B cell (primary cell): Measurements from ENCODE around the gene TENM3. TPM values are rescaled to one million over a fixed set of nuclear protein-coding genes. Genes with fewer than 3 reads are reported as not detected.

Source experiments
- ATAC-seq: fragments of 200-7000 bp; cut with Tn5 transposase; one replicate; pipeline ENCODE4 v1.10.0; 2021; ENCODE audit warnings: low read depth, mild to moderate bottlenecking, moderate number of reproducible peaks, moderate library complexity
- CTCF ChIA-PET: fragments of 350-600 bp; sonication (Branson Sonifier 250); formaldehyde crosslinking; loops from one replicate; lab custom pipeline; 2021; ENCODE audit warnings: antibody characterized with exemption, inconsistent platforms; lab: Charles Lee
- POLR2A ChIA-PET: fragments of 350-600 bp; sonication (Branson Sonifier 250); formaldehyde crosslinking; loops from one replicate; lab custom pipeline; 2021; ENCODE audit warnings: antibody characterized with exemption; lab: Charles Lee
- DNase-seq: peaks from one replicate; pipeline ENCODE4 v3.0.0; 2013
- H2AFZ ChIP-seq: 2 replicates; pipeline ENCODE4 v1.6.1; 2012; ENCODE audit warnings: mild to moderate bottlenecking, low read depth, low read length; ENCODE audit not compliant: insufficient read depth, poor library complexity, severe bottlenecking
- H3K27ac ChIP-seq, 2 donors: 1 replicate in 1 of 2; 2 replicates in 1 of 2; pipeline ENCODE4 v1.5.1; 2012 to 2013; ENCODE audit warnings: low read length in 2 of 2, mild to moderate bottlenecking in 2 of 2, moderate library complexity in 1 of 2
- H3K27me3 ChIP-seq, 4 experiments: fragments of 200-600 bp in 1 of 4; sonication (generic) in 1 of 4; replicated peaks in 1 of 4; 1 replicate in 2 of 4; 2 replicates in 2 of 4; pipeline versions ENCODE4 v1.6.1 to v1.7.0; 2013 to 2016; ENCODE audit warnings: low read length in 3 of 4, mild to moderate bottlenecking in 2 of 4, mixed read lengths in 1 of 4, moderate library complexity in 1 of 4; ENCODE audit not compliant: insufficient read depth in 4 of 4, control insufficient read depth in 3 of 4; ENCODE audit errors: control extremely low read depth in 1 of 4
- H3K36me3 ChIP-seq, 2 experiments: replicated peaks in 1 of 2; 1 replicate in 1 of 2; 2 replicates in 1 of 2; pipeline versions ENCODE4 v1.6.1 to v1.7.1; 2013; ENCODE audit warnings: low read length in 1 of 2; ENCODE audit not compliant: insufficient read depth in 2 of 2, control insufficient read depth in 1 of 2; ENCODE audit errors: control extremely low read depth in 1 of 2, extremely low read depth in 1 of 2
- H3K4me1 ChIP-seq, 2 donors: fragments of 200-600 bp in 1 of 2; sonication (generic) in 1 of 2; 1 replicate in 1 of 2; 2 replicates in 1 of 2; pipeline versions ENCODE4 v1.5.1 to v1.6.1; 2013 to 2017; ENCODE audit warnings: low read length in 2 of 2; ENCODE audit not compliant: control insufficient read depth in 2 of 2, insufficient read depth in 2 of 2
- H3K4me2 ChIP-seq: replicated peaks from 2 replicates; pipeline ENCODE3; 2012; ENCODE audit warnings: mild to moderate bottlenecking, low read depth, low read length; ENCODE audit not compliant: poor library complexity, severe bottlenecking
- H3K4me3 ChIP-seq, 5 experiments: fragments of 200-600 bp in 1 of 5; sonication (generic) in 1 of 5; 1 replicate in 3 of 5; 2 replicates in 2 of 5; pipeline versions ENCODE4 v1.5.1 to v1.7.0; 2011 to 2016; ENCODE audit warnings: low read length in 4 of 5, mild to moderate bottlenecking in 4 of 5, low read depth in 2 of 5, control low read depth in 1 of 5, moderate library complexity in 1 of 5; ENCODE audit not compliant: insufficient read depth in 1 of 5; ENCODE audit errors: control extremely low read depth in 1 of 5, extremely low read depth in 1 of 5
- H3K79me2 ChIP-seq: fragments of 200-600 bp; sonication (generic); one replicate; pipeline ENCODE4 v1.6.0; 2016; ENCODE audit warnings: low read length; ENCODE audit not compliant: control insufficient read depth, insufficient read depth
- H3K9ac ChIP-seq: fragments of 200-600 bp; sonication (generic); 2 replicates; pipeline ENCODE4 v1.6.1; 2017; ENCODE audit warnings: mild to moderate bottlenecking, low read length, moderate library complexity
- H3K9me3 ChIP-seq, 3 donors: one replicate each; pipeline versions ENCODE4 v1.6.1 to v1.7.1; 2013; ENCODE audit warnings: low read length in 2 of 3; ENCODE audit not compliant: control insufficient read depth in 2 of 3, insufficient read depth in 1 of 3; ENCODE audit errors: control extremely low read depth in 1 of 3
- H4K20me1 ChIP-seq: 2 replicates; pipeline ENCODE4 v1.6.0; 2012; ENCODE audit warnings: mild to moderate bottlenecking, low read length; ENCODE audit not compliant: insufficient read depth, control insufficient read depth, poor library complexity, severe bottlenecking
- H3K27ac Mint-ChIP-seq: one replicate; pipeline ENCODE4 v1.8.0; 2021; ENCODE audit warnings: mixed read lengths
- H3K27me3 Mint-ChIP-seq: one replicate; pipeline ENCODE4 v1.8.0; 2021; ENCODE audit warnings: mixed read lengths
- H3K4me1 Mint-ChIP-seq: one replicate; pipeline ENCODE4 v1.8.0; 2021; ENCODE audit warnings: mixed read lengths
- H3K4me3 Mint-ChIP-seq: one replicate; pipeline ENCODE4 v1.8.0; 2021; ENCODE audit warnings: mixed read lengths
- H3K9me3 Mint-ChIP-seq: one replicate; pipeline ENCODE4 v1.8.0; 2022; ENCODE audit warnings: mixed read lengths; ENCODE audit not compliant: insufficient read depth
- EZH2 ChIP-seq: IDR thresholded peaks from 2 replicates; pipeline ENCODE4 v1.6.1; 2012; ENCODE audit warnings: borderline replicate concordance, low read depth, mild to moderate bottlenecking, moderate library complexity, low read length; ENCODE audit not compliant: insufficient read depth, poor library complexity, severe bottlenecking
- WGBS: methylation state at CpG from one replicate; pipeline ENCODE4 v1.1.5; 2013; ENCODE audit warnings: missing lambda C conversion rate; ENCODE audit not compliant: insufficient coverage; 5-methylcytosine and 5-hydroxymethylcytosine counted together
- intact Hi-C: fragments of 100-400 bp; cut with micrococcal nuclease; formaldehyde crosslinking; loops from one replicate; pipeline ENCODE4 v1.10.0; 2022
- polyA plus RNA-seq: library from polyadenylated mRNA; depleted of rRNA; stranded (reverse); fragments of >200 nt; gene quantifications from 2 replicates; pipeline ENCODE4 v1.2.3, GENCODE V29; 2012
- total RNA-seq, 2 donors: library from RNA; stranded (reverse); fragments of 120-200 nt in 1 of 2; gene quantifications; 1 replicate in 1 of 2; 2 replicates in 1 of 2; pipeline versions ENCODE4 v1.2.3 to v1.2.4, GENCODE V29; 2013 to 2022
- TF ChIP-seq, protein P1 (sequence below): fragments of 200-600 bp; IDR thresholded peaks from one replicate; pipeline ENCODE4 v1.8.0; 2022; ENCODE audit warnings: antibody characterized with exemption, mild to moderate bottlenecking

TENM3 gene
- total and polyA plus RNA-seq, 2 donors (not counting 1 experiment from before 2014, with no cell fraction given) = not detected

DNA sequence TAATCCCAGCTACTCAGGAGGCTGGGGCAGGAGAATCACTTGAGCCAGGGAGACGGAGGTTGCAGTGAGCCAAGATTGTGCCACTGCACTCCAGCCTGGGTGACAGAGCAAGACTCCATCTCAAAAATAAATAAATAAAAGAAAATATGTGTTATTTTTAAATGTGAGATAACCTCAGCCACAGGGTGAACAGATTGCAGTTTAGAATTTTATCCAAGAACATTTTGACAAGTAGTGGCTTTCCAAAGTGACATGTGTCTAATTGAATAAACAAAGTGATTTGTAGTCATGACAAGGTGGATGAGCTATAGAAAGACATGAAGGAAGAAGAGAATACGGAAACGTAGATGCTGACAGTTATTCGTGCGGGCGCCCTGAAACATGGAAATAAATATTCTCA is 497.9 kb downstream of the TENM3 start:
- H3K9me3 ChIP-seq = no peaks in the 10 kb centered on the region
- ATAC-seq (no peak), DNase-seq (no peak)
- Mint-ChIP-seq H3K4me3 (no peak overlapping the region), H3K27ac (no peak overlapping the region), H3K27me3 (no peaks in the 10 kb centered on the region), H3K9me3 (no peaks in the 10 kb centered on the region), H3K4me1 (no peaks in the 10 kb centered on the region)
- no peaks in the 10 kb centered on the region for H3K4me1 ChIP-seq
- ChIA-PET POLR2A (no interaction called here), CTCF (no interaction called here)
- intact Hi-C loops = no loop called here
- no peaks in the 10 kb centered on the region for H3K27me3 ChIP-seq
- no peak overlapping the region for H3K4me3 ChIP-seq
- H2AFZ ChIP-seq = no peak overlapping the region
- no CpG with 5 or more reads among the region's 6 CpGs for WGBS
- no peak overlapping the region for H3K4me2 ChIP-seq
- H3K27ac ChIP-seq = no peak overlapping the region
- no peak overlapping the region for H3K9ac ChIP-seq
- H3K79me2 ChIP-seq = no peaks in the 10 kb centered on the region
- TF ChIP-seq, protein P1, sequence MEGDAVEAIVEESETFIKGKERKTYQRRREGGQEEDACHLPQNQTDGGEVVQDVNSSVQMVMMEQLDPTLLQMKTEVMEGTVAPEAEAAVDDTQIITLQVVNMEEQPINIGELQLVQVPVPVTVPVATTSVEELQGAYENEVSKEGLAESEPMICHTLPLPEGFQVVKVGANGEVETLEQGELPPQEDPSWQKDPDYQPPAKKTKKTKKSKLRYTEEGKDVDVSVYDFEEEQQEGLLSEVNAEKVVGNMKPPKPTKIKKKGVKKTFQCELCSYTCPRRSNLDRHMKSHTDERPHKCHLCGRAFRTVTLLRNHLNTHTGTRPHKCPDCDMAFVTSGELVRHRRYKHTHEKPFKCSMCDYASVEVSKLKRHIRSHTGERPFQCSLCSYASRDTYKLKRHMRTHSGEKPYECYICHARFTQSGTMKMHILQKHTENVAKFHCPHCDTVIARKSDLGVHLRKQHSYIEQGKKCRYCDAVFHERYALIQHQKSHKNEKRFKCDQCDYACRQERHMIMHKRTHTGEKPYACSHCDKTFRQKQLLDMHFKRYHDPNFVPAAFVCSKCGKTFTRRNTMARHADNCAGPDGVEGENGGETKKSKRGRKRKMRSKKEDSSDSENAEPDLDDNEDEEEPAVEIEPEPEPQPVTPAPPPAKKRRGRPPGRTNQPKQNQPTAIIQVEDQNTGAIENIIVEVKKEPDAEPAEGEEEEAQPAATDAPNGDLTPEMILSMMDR = no peak
- TF ChIP-seq EZH2 = no peak
- H3K36me3 ChIP-seq = no peaks in the 10 kb centered on the region
- no peaks in the 10 kb centered on the region for H4K20me1 ChIP-seq

DNA sequence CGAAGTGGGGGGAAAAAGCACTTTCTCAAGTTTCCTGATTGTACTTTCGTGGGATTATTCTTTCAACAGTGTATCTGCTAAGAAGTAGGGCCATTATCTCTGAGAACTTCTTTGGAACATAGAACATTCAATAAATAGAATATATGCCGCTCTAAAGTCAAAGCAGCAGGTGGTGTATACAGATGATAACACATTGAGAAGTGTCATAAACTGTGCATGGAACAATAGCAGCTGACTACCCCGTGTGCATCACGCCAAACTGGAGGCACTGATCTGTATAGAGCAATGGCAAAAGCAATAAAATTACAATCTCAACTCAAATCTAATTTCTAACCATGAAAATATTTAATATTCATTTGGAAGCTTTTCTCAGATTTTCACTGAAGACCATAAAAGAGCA is 498.7 kb downstream of the TENM3 start:
- Mint-ChIP-seq H3K9me3 (no peaks in the 10 kb centered on the region), H3K4me3 (no peak overlapping the region), H3K4me1 (no peaks in the 10 kb centered on the region), H3K27ac (no peak overlapping the region), H3K27me3 (no peaks in the 10 kb centered on the region)
- Histone ChIP-seq H3K9me3 (no peaks in the 10 kb centered on the region), H3K27ac (no peak overlapping the region), H4K20me1 (no peaks in the 10 kb centered on the region), H3K27me3 (no peaks in the 10 kb centered on the region), H3K79me2 (no peaks in the 10 kb centered on the region), H3K9ac (no peak overlapping the region), H3K4me2 (no peak overlapping the region), H3K4me3 (no peak overlapping the region), H3K36me3 (no peaks in the 10 kb centered on the region), H2AFZ (no peak overlapping the region), H3K4me1 (no peaks in the 10 kb centered on the region)
- ChIA-PET POLR2A (no interaction called here), CTCF (no interaction called here)
- DNase-seq (no peak), ATAC-seq (no peak)
- WGBS = no CpG with 5 or more reads among the region's 5 CpGs
- TF ChIP-seq, protein P1 = no peak
- no peak for TF ChIP-seq EZH2
- intact Hi-C loops = no loop called here
